HFF-Myc (cell line): ENCODE results near the gene MOCOS.

Source experiments
- DNase-seq: peaks from one replicate; pipeline ENCODE4 v3.0.0-alpha.2; 2011; ENCODE audit warnings: low read depth; ENCODE audit errors: extremely low read depth
- H3K4me3 ChIP-seq: replicated peaks from 2 replicates; pipeline ENCODE4 v1.5.1; 2011; ENCODE audit warnings: low read depth, mild to moderate bottlenecking, control low read depth, low read length
- TF ChIP-seq, protein P1 (sequence below): IDR thresholded peaks from 2 replicates; pipeline ENCODE4 v1.5.1; 2012; ENCODE audit warnings: mild to moderate bottlenecking, low read depth, low read length, control low read depth; ENCODE audit errors: missing control alignments

The MOCOS gene

DNA sequence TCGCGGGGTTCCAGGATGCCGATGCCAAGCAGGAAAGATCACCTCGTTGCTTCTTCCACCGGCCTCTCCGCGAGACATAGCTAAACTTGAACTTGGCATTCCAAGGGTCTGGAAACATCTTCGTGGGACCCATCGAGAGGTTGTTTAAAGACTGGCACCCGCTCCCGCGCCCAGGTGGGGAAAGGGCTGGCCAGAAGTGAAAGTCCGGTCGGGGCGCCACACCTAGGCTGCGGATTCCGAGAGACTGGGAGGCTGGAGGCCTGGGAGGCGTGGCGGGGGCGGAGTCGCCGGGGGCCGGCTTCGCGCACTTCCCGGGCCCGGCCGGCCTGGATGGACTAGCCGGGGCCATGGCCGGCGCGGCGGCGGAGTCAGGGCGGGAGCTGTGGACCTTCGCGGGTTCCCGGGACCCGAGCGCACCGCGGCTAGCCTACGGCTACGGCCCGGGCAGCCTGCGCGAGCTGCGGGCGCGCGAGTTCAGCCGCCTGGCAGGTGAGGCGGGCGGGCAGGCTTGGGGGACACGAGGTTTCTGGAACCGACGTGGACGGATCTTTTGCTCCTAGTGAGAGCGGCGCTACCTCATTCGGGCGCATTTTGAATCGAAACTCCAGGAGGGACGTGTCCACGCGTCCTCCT is at the start of gene MOCOS:
MOCOS (plus strand) TSS at position 305 of the 633 bp plus-strand sequence; CDS start at position 348, 43 bp downstream.
- no peak for DNase-seq
- TF ChIP-seq, protein P1, sequence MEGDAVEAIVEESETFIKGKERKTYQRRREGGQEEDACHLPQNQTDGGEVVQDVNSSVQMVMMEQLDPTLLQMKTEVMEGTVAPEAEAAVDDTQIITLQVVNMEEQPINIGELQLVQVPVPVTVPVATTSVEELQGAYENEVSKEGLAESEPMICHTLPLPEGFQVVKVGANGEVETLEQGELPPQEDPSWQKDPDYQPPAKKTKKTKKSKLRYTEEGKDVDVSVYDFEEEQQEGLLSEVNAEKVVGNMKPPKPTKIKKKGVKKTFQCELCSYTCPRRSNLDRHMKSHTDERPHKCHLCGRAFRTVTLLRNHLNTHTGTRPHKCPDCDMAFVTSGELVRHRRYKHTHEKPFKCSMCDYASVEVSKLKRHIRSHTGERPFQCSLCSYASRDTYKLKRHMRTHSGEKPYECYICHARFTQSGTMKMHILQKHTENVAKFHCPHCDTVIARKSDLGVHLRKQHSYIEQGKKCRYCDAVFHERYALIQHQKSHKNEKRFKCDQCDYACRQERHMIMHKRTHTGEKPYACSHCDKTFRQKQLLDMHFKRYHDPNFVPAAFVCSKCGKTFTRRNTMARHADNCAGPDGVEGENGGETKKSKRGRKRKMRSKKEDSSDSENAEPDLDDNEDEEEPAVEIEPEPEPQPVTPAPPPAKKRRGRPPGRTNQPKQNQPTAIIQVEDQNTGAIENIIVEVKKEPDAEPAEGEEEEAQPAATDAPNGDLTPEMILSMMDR: no peak
- H3K4me3 ChIP-seq: peak within 1 kb of the TSS; percentile 60

GRCh38 chr18:36139245-36139644 is 48.1 kb upstream of the MOCOS start:
- no peak for DNase-seq
- no peak overlapping the region for H3K4me3 ChIP-seq
- TF ChIP-seq, protein P1: no peak

DNA sequence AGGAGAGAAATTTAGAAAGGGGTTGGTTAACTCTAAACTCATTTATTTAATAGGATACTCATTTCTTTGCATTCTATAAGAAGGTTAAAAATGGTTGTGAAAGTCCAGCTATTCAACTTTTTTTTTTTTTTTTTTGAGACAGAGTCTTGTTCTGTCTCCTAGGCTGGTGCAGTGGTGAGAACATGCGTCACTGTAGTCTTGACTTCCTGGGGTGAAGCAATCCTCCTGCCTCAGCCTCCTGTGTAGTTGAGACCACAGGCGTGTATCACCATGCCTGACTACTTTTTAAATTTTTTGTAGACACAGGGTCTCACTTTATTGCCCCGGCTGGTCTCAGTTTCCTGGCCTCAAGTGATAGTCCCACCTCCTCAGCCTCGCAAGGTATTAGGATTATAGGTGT is 45.7 kb upstream of the MOCOS start:
- TF ChIP-seq, protein P1: no peak
- no peak overlapping the region for H3K4me3 ChIP-seq
- DNase-seq: no peak

DNA sequence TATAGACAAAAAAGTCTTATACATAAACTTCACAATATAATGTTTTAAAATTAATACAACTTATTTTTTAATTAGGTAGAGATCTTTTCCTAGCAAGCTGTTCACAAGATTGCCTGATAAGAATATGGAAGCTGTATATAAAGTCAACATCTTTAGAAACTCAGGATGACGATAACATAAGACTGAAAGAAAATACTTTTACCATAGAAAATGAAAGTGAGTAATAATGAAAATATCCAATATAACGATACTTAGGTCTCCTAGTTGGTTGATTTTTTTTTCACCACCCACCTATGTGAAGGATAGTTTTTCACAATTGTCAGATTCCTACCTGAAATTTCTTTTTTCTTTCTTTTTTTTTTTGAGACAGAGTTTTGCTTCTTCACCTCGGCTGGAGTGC is 44.5 kb upstream of the MOCOS start:
- DNase-seq: no peak
- TF ChIP-seq, protein P1: no peak
- no peak overlapping the region for H3K4me3 ChIP-seq

- DNase-seq: no peak
- TF ChIP-seq, protein P1: no peak
- no peak overlapping the region for H3K4me3 ChIP-seq
Observed at GRCh38 chr18:36143391-36143790, 43.9 kb upstream of the MOCOS start.

GRCh38 chr18:36149514-36150289 is 37.6 kb upstream of the MOCOS start:
- no peak overlapping the region for H3K4me3 ChIP-seq
- TF ChIP-seq, protein P1: no peak
- DNase-seq: no peak
